OCI-LY3 (cell line): ENCODE measurements around the gene KIRREL1.

Experiments
- CTCF ChIP-seq: fragments of 200-600, 300-600 bp; sonication (generic); IDR thresholded peaks from 2 replicates; pipeline ENCODE4 v1.5.1; 2014; ENCODE audit warnings: antibody characterized with exemption, low read length, low read depth
- EZH2phosphoT487 ChIP-seq: fragments of 200-600 bp; shearing (Covaris generic); IDR thresholded peaks from 2 replicates; pipeline ENCODE4 v1.6.1; 2018; ENCODE audit warnings: antibody characterized with exemption, mixed run types, low read depth

GRCh38 chr1:158043232-158043631 is 49.8 kb downstream of the KIRREL1 start:
- no peak for TF ChIP-seq CTCF
- no peak for TF ChIP-seq EZH2phosphoT487
